H9 (cell line): Measurements from ENCODE around the gene PRDM8. TPM values are rescaled to one million over a fixed set of nuclear protein-coding genes. Genes with fewer than 3 reads are reported as not detected.

Experiments
- DNase-seq: peaks from one replicate; pipeline ENCODE4 v3.0.0-alpha.2; 2017
- H2AFZ ChIP-seq: one replicate; pipeline ENCODE4 v1.6.1; 2013; ENCODE audit warnings: mild to moderate bottlenecking, low read length, control low read depth, moderate library complexity
- H2AK5ac ChIP-seq: 2 replicates; pipeline ENCODE4 v1.6.1; 2013; ENCODE audit warnings: low read length, control low read depth, mixed read lengths; ENCODE audit not compliant: insufficient read length
- H2BK120ac ChIP-seq: one replicate; pipeline ENCODE4 v1.6.1; 2013; ENCODE audit warnings: low read depth, mild to moderate bottlenecking, low read length, control low read depth, inconsistent platforms; ENCODE audit not compliant: poor library complexity, severe bottlenecking
- H2BK12ac ChIP-seq: 2 replicates; pipeline ENCODE4 v1.6.1; 2013; ENCODE audit warnings: low read length, control low read depth, mixed read lengths, low read depth; ENCODE audit not compliant: insufficient read length
- H2BK15ac ChIP-seq: 2 replicates; pipeline ENCODE4 v1.6.1; 2013; ENCODE audit warnings: low read depth, low read length, control low read depth
- H2BK20ac ChIP-seq: one replicate; pipeline ENCODE4 v1.6.1; 2013; ENCODE audit warnings: low read depth, mild to moderate bottlenecking, low read length, control low read depth, inconsistent platforms; ENCODE audit not compliant: poor library complexity, severe bottlenecking
- H2BK5ac ChIP-seq: 2 replicates; pipeline ENCODE4 v1.6.1; 2013; ENCODE audit warnings: low read length, control low read depth, mixed read lengths; ENCODE audit not compliant: insufficient read length
- H3K14ac ChIP-seq: 2 replicates; pipeline ENCODE4 v1.6.1; 2013; ENCODE audit warnings: low read length, control low read depth; ENCODE audit not compliant: insufficient read depth
- H3K18ac ChIP-seq: 2 replicates; pipeline ENCODE4 v1.6.1; 2013; ENCODE audit warnings: low read depth, mild to moderate bottlenecking, mixed read lengths, low read length, control low read depth; ENCODE audit not compliant: insufficient read length
- H3K23ac ChIP-seq: 2 replicates; pipeline ENCODE4 v1.6.1; 2013; ENCODE audit warnings: low read length, control low read depth, mixed read lengths, low read depth; ENCODE audit not compliant: insufficient read length
- H3K23me2 ChIP-seq: 2 replicates; pipeline ENCODE4 v1.6.1; 2013; ENCODE audit warnings: low read depth, mild to moderate bottlenecking, mixed read lengths, low read length, control low read depth; ENCODE audit not compliant: insufficient read length, poor library complexity, severe bottlenecking
- H3K27ac ChIP-seq: 2 replicates; pipeline ENCODE4 v1.5.1; 2013; ENCODE audit warnings: low read length, control low read depth, mixed read lengths, low read depth; ENCODE audit not compliant: insufficient read length
- H3K27me3 ChIP-seq: 2 replicates; pipeline ENCODE4 v1.6.1; 2013; ENCODE audit warnings: low read length, control low read depth, inconsistent platforms; ENCODE audit not compliant: insufficient read depth
- H3K4ac ChIP-seq: 2 replicates; pipeline ENCODE4 v1.6.1; 2013; ENCODE audit warnings: low read depth, mild to moderate bottlenecking, control low read depth, inconsistent platforms, low read length, moderate library complexity
- H3K4me1 ChIP-seq: 2 replicates; pipeline ENCODE4 v1.6.1; 2013; ENCODE audit warnings: low read length, control low read depth, inconsistent platforms; ENCODE audit not compliant: insufficient read depth
- H3K4me2 ChIP-seq: 2 replicates; pipeline ENCODE4 v1.6.1; 2013; ENCODE audit warnings: low read length, control low read depth, mixed read lengths; ENCODE audit not compliant: insufficient read length, insufficient read depth
- H3K56ac ChIP-seq: 2 replicates; pipeline ENCODE4 v1.6.1; 2013; ENCODE audit warnings: low read depth, mild to moderate bottlenecking, mixed read lengths, low read length, control low read depth; ENCODE audit not compliant: insufficient read length
- H3K79me1 ChIP-seq: 2 replicates; pipeline ENCODE4 v1.6.1; 2013; ENCODE audit warnings: low read depth, mild to moderate bottlenecking, moderate library complexity, low read length, control low read depth, inconsistent platforms; ENCODE audit not compliant: insufficient read depth, poor library complexity, severe bottlenecking
- H3K79me2 ChIP-seq: 2 replicates; pipeline ENCODE4 v1.6.1; 2013; ENCODE audit warnings: low read length, control low read depth, inconsistent platforms; ENCODE audit not compliant: insufficient read depth
- H3K9ac ChIP-seq: 2 replicates; pipeline ENCODE4 v1.6.1; 2013; ENCODE audit warnings: low read length, control low read depth, mixed read lengths; ENCODE audit not compliant: insufficient read length; ENCODE audit errors: extremely low read depth
- H3K9me3 ChIP-seq: one replicate; pipeline ENCODE4 v1.6.1; 2013; ENCODE audit warnings: low read depth, low read length, inconsistent platforms; ENCODE audit not compliant: control insufficient read depth
- H3T11ph ChIP-seq: one replicate; pipeline ENCODE4 v1.6.1; 2013; ENCODE audit warnings: mild to moderate bottlenecking, low read length, control low read depth, inconsistent platforms
- H4K20me1 ChIP-seq: one replicate; pipeline ENCODE4 v1.6.1; 2013; ENCODE audit not compliant: control insufficient read depth, insufficient read length, insufficient read depth
- H4K5ac ChIP-seq: 2 replicates; pipeline ENCODE4 v1.6.1; 2013; ENCODE audit warnings: low read depth, mild to moderate bottlenecking, mixed read lengths, low read length, control low read depth; ENCODE audit not compliant: insufficient read length
- H4K8ac ChIP-seq: replicated peaks from 2 replicates; pipeline ENCODE4 v1.6.1; 2013; ENCODE audit warnings: low read length, control low read depth, mixed read lengths, low read depth; ENCODE audit not compliant: insufficient read length
- H4K91ac ChIP-seq: 2 replicates; pipeline ENCODE4 v1.6.1; 2013; ENCODE audit warnings: low read depth, mild to moderate bottlenecking, moderate library complexity, mixed read lengths, low read length, control low read depth; ENCODE audit not compliant: insufficient read length
- H3K27ac Mint-ChIP-seq, 3 experiments: 2 replicates in 2 of 3; 3 replicates in 1 of 3; pipeline ENCODE4 v1.8.0; 2020 to 2021; ENCODE audit warnings: mixed read lengths in 3 of 3, mild to moderate bottlenecking in 1 of 3, moderate library complexity in 1 of 3
- H3K27me3 Mint-ChIP-seq: 2 replicates; pipeline ENCODE4 v1.8.0; 2021; ENCODE audit warnings: low read depth, mild to moderate bottlenecking, moderate library complexity, mixed read lengths
- H3K36me3 Mint-ChIP-seq, 3 experiments: 2 replicates in 2 of 3; 3 replicates in 1 of 3; pipeline ENCODE4 v1.8.0; 2020 to 2021; ENCODE audit warnings: low read depth in 3 of 3, mixed read lengths in 3 of 3; ENCODE audit not compliant: insufficient read depth in 1 of 3
- H3K4me1 Mint-ChIP-seq, 2 experiments: 2 replicates each; pipeline ENCODE4 v1.8.0; 2020; ENCODE audit warnings: mixed read lengths in 2 of 2
- H3K4me3 Mint-ChIP-seq, 2 experiments: 2 replicates in 1 of 2; 3 replicates in 1 of 2; pipeline ENCODE4 v1.8.0; 2020 to 2021; ENCODE audit warnings: mild to moderate bottlenecking in 2 of 2, mixed read lengths in 2 of 2, moderate library complexity in 1 of 2
- H3K9me3 Mint-ChIP-seq, 2 experiments: 2 replicates in 1 of 2; 3 replicates in 1 of 2; pipeline ENCODE4 v1.8.0; 2020; ENCODE audit warnings: mild to moderate bottlenecking in 2 of 2, mixed read lengths in 2 of 2, moderate library complexity in 1 of 2
- CTCF ChIP-seq: fragments of 200-600 bp; sonication (generic); conservative IDR thresholded peaks from 3 replicates; pipeline ENCODE4 v1.8.0; 2021; ENCODE audit warnings: antibody characterized with exemption, mild to moderate bottlenecking
- WGBS: extraction: QIAGEN DNeasy Blood & Tissue Kit; methylation state at CpG from one replicate; pipeline ENCODE4 v1.1.7; 2013; ENCODE audit warnings: missing lambda C conversion rate, low lambda C conversion rate, mixed read lengths; ENCODE audit not compliant: insufficient read length; ENCODE audit errors: extremely low coverage; 5-methylcytosine and 5-hydroxymethylcytosine counted together
- total RNA-seq: library from RNA; stranded (reverse); gene quantifications from 2 replicates; pipeline ENCODE4 v1.2.1, GENCODE V29; 2021

PRDM8 gene
- total RNA-seq, 1 experiment from 2014 or later = not detected

- Histone ChIP-seq H3K23ac (no peak overlapping the region), H3K4me2 (no peak overlapping the region), H2AFZ (no peak overlapping the region), H4K5ac (no peak overlapping the region), H2BK120ac (no peak overlapping the region), H3K27me3 (no peaks in the 10 kb centered on the region), H3K4me1 (no peaks in the 10 kb centered on the region), H3K27ac (no peak overlapping the region), H3K4ac (no peak overlapping the region), H3T11ph (no peak overlapping the region), H3K9me3 (no peaks in the 10 kb centered on the region), H4K91ac (no peak overlapping the region), H2BK5ac (no peak overlapping the region), H3K56ac (no peak overlapping the region), H4K20me1 (no peaks in the 10 kb centered on the region), H4K8ac (no peak overlapping the region), H2BK20ac (no peak overlapping the region), H3K79me2 (no peaks in the 10 kb centered on the region), H3K9ac (no peak overlapping the region), H2BK12ac (no peak overlapping the region), H2BK15ac (no peak overlapping the region), H3K14ac (no peak overlapping the region), H3K18ac (no peak overlapping the region), H3K79me1 (no peaks in the 10 kb centered on the region), H2AK5ac (no peak overlapping the region), H3K23me2 (no peaks in the 10 kb centered on the region)
- no peak overlapping the region for H3K4me3 Mint-ChIP-seq
- no CpG with 5 or more reads among the region's 3 CpGs for WGBS
- no peaks in the 10 kb centered on the region for H3K4me1 Mint-ChIP-seq
- TF ChIP-seq CTCF = no peak
- H3K27ac Mint-ChIP-seq = no peak overlapping the region
- H3K9me3 Mint-ChIP-seq = no peaks in the 10 kb centered on the region
- DNase-seq = no peak
- peaks cover 42% of the 10 kb centered on the region for H3K27me3 Mint-ChIP-seq
- no peaks in the 10 kb centered on the region for H3K36me3 Mint-ChIP-seq
Measured at GRCh38 chr4:80220711-80221110, 23.4 kb downstream of the PRDM8 start.
